A673 (cell line): ENCODE results near the gene ZNF516. TPM values are rescaled to one million over a fixed set of nuclear protein-coding genes. Genes with fewer than 3 reads are reported as not detected.

ENCODE experiments used
- BruUV-seq: library from RNA; stranded (reverse); fragments of 400-500 nt; replicated peaks from 2 replicates; lab custom pipeline; 2021; lab: Mats Ljungman, UMichigan
- CTCF ChIA-PET: fragments of 300-600 bp; sonication (Branson Sonifier 250); formaldehyde crosslinking; loops from one replicate; lab custom pipeline; 2022; ENCODE audit warnings: antibody characterized with exemption; lab: Charles Lee
- POLR2A ChIA-PET: fragments of 300-600 bp; sonication (Branson Sonifier 250); formaldehyde crosslinking; loops from one replicate; lab custom pipeline; 2022; ENCODE audit warnings: antibody characterized with exemption; ENCODE audit not compliant: low non-redundant PET; lab: Charles Lee
- DNase-seq: peaks from one replicate; pipeline ENCODE4 v3.0.0-alpha.2; 2015; ENCODE audit warnings: low spot score
- H3K27ac ChIP-seq: fragments of 200-600 bp; sonication (generic); 2 replicates; pipeline ENCODE4 v1.5.1; 2016; ENCODE audit warnings: mixed run types, low read depth, mild to moderate bottlenecking, mixed read lengths, antibody characterized with exemption, low read length; ENCODE audit not compliant: poor library complexity, severe bottlenecking
- H3K27me3 ChIP-seq: fragments of 200-600 bp; sonication (generic); replicated peaks from 2 replicates; pipeline ENCODE4 v1.6.1; 2017; ENCODE audit warnings: mixed run types, low read depth, mild to moderate bottlenecking, mixed read lengths, antibody characterized with exemption, low read length; ENCODE audit not compliant: insufficient read depth, poor library complexity
- H3K36me3 ChIP-seq: fragments of 200-600 bp; sonication (generic); 2 replicates; pipeline ENCODE4 v1.6.1; 2016; ENCODE audit warnings: mixed run types, mild to moderate bottlenecking, mixed read lengths, antibody characterized with exemption, low read length; ENCODE audit not compliant: insufficient read depth, poor library complexity, severe bottlenecking
- H3K4me1 ChIP-seq: fragments of 200-600 bp; sonication (generic); 2 replicates; pipeline ENCODE4 v1.6.1; 2017; ENCODE audit warnings: mixed run types, mild to moderate bottlenecking, mixed read lengths, antibody characterized with exemption, low read length; ENCODE audit not compliant: insufficient read depth, poor library complexity, severe bottlenecking
- H3K4me3 ChIP-seq: fragments of 200-600 bp; sonication (generic); 2 replicates; pipeline ENCODE4 v1.5.1; 2016; ENCODE audit warnings: low read depth, mixed run types, mild to moderate bottlenecking, mixed read lengths, low read length; ENCODE audit not compliant: poor library complexity, severe bottlenecking
- H3K9me3 ChIP-seq: fragments of 200-600 bp; sonication (generic); 2 replicates; pipeline ENCODE4 v1.6.1; 2016; ENCODE audit warnings: mixed run types, low read depth, mild to moderate bottlenecking, mixed read lengths, antibody characterized with exemption, low read length; ENCODE audit not compliant: poor library complexity, severe bottlenecking
- EZH2 ChIP-seq: fragments of 200-600 bp; sonication (generic); IDR thresholded peaks from 2 replicates; pipeline ENCODE4 v1.6.1; 2017; ENCODE audit warnings: borderline replicate concordance, low read depth, mild to moderate bottlenecking, mixed read lengths, antibody characterized with exemption, low read length; ENCODE audit not compliant: poor library complexity, severe bottlenecking
- intact Hi-C: fragments of 100-400 bp; cut with micrococcal nuclease; formaldehyde crosslinking; loops from one replicate; pipeline ENCODE4 v1.10.0; 2022; ENCODE audit not compliant: unreplicated experiment
- total RNA-seq: library from RNA; stranded (reverse); gene quantifications from 2 replicates; pipeline ENCODE4 v1.2.3, GENCODE V29; 2021
- TF ChIP-seq, protein P1 (sequence below): fragments of 300-800, 200-600 bp; sonication (generic); conservative IDR thresholded peaks from 2 replicates; pipeline ENCODE4 v1.5.1; 2017; ENCODE audit warnings: low read depth, mild to moderate bottlenecking, antibody characterized with exemption, low read length, moderate library complexity, mixed read lengths

ZNF516 gene
- total RNA-seq, 1 experiment from 2014 or later, result 32.3 TPM

GRCh38 chr18:76441668-76442412 is 53.2 kb downstream of the ZNF516 start:
- Histone ChIP-seq H3K4me1 (peaks cover 42% of the 10 kb centered on the region), H3K27me3 (no peaks in the 10 kb centered on the region), H3K4me3 (no peak overlapping the region), H3K27ac (no peak overlapping the region), H3K9me3 (no peaks in the 10 kb centered on the region), H3K36me3 (peaks cover 20% of the 10 kb centered on the region)
- CTCF ChIA-PET, result no interaction called here
- TF ChIP-seq EZH2, result no peak
- TF ChIP-seq, protein P1, sequence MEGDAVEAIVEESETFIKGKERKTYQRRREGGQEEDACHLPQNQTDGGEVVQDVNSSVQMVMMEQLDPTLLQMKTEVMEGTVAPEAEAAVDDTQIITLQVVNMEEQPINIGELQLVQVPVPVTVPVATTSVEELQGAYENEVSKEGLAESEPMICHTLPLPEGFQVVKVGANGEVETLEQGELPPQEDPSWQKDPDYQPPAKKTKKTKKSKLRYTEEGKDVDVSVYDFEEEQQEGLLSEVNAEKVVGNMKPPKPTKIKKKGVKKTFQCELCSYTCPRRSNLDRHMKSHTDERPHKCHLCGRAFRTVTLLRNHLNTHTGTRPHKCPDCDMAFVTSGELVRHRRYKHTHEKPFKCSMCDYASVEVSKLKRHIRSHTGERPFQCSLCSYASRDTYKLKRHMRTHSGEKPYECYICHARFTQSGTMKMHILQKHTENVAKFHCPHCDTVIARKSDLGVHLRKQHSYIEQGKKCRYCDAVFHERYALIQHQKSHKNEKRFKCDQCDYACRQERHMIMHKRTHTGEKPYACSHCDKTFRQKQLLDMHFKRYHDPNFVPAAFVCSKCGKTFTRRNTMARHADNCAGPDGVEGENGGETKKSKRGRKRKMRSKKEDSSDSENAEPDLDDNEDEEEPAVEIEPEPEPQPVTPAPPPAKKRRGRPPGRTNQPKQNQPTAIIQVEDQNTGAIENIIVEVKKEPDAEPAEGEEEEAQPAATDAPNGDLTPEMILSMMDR, result no peak
- BruUV-seq, result no TSS peak
- intact Hi-C loops, result no loop called here
- POLR2A ChIA-PET, result no interaction called here
- DNase-seq, result no peak

DNA sequence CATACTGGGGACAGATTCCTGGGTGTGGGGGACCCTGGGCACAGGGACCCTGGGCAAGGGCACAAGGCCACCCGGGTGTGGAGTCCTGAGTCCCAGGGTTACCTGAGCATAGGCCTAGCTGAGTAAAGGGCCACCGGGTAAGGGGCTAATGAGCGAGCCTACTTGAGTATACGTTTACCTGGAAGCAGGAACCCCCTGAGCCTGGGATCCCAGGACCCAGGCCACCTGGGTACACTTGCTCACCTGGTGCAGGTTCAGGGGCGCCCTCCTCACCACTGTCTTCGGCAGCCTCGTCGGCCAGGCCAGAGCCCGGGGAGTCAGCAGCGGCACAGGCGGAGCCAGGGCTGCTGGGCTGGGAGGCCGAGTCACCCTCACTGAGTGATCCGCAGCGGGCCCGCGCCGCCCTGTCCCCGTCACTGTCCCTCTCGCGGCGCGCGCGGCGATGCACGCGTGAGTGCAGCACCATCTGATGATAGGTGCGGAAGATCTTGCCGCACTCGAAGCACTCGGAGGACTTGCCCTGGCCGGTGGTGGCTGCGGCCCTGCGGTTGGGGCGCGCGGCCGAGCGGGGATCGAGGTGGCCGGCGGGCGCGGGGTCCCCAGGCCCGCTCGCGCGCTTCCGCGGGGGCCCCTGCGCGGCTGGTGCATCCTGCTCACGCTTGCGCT is 53.9 kb downstream of the ZNF516 start:
- no peaks in the 10 kb centered on the region for H3K27me3 ChIP-seq
- DNase-seq, result no peak
- ChIA-PET CTCF (no interaction called here), POLR2A (no interaction called here)
- no peaks in the 10 kb centered on the region for H3K9me3 ChIP-seq
- no TSS peak for BruUV-seq
- H3K27ac ChIP-seq, result no peak overlapping the region
- intact Hi-C loops, result no loop called here
- peaks cover 39% of the 10 kb centered on the region for H3K4me1 ChIP-seq
- no peak overlapping the region for H3K4me3 ChIP-seq
- TF ChIP-seq, protein P1, result no peak
- no peak for TF ChIP-seq EZH2
- H3K36me3 ChIP-seq, result peaks cover 20% of the 10 kb centered on the region

GRCh38 chr18:76437910-76438309 is 57.1 kb downstream of the ZNF516 start:
- Histone ChIP-seq H3K9me3 (no peaks in the 10 kb centered on the region), H3K36me3 (peaks cover 20% of the 10 kb centered on the region), H3K4me1 (peaks cover 15% of the 10 kb centered on the region), H3K27me3 (no peaks in the 10 kb centered on the region), H3K4me3 (no peak overlapping the region), H3K27ac (no peak overlapping the region)
- no peak for DNase-seq
- CTCF ChIA-PET, result no interaction called here
- intact Hi-C loops, result no loop called here
- BruUV-seq, result no TSS peak
- TF ChIP-seq, protein P1, result no peak
- TF ChIP-seq EZH2, result no peak
- POLR2A ChIA-PET, result no interaction called here
